Measurements from ENCODE around the gene DNASE1L2.

DNASE1L2 gene

DNA sequence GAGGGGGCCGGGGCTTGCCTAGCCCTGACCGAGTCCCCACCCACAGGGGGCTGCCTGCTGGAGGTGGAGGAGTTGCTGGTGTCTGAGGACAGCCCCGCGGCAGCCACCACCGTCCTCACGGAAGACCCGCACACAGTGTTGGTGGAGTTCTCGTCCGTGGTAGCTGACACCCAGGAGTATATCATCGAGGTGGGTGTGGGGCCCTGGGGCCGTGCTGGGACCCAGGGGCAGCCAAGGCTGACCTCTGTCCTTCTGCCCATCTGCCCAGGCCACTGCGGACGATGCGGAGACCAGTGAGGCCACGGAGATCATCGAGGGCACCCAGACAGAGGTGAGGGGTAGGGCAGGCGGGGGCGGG is 1.5 kb upstream of the DNASE1L2 start (continued):
- no peak for TF ChIP-seq REST (tag by site-specific recombination; IDR thresholded peaks at IDR 0.05)
- 0 out of 2 replicates have a peak, but pooled peaks have one; percentile 24 for TF ChIP-seq BCL11B (tag by site-specific recombination; IDR thresholded peaks at IDR 0.05; ENCODE audit: low read depth)
- peak; percentile 70 for TF ChIP-seq ZNF341 (tag by site-specific recombination; IDR thresholded peaks at IDR 0.05; ENCODE audit: low read depth)

DNA sequence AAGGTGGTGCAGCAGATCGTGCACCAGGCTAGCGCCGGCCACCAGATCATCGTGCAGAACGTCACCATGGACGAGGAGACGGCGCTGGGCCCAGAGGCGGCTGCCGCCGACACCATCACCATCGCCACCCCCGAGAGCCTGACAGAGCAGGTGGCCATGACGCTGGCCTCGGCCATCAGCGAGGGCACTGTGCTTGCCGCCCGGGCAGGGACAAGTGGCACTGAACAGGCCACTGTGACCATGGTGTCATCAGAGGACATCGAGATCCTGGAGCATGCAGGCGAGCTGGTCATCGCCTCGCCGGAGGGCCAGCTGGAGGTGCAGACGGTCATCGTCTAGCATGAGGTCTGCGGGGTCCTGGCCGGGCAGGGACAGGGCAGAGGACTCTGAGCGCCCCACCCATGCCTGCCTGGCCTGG is 1.0 kb upstream of the DNASE1L2 start:
- Histone ChIP-seq H3K4me1 (ENCODE audit: control insufficient read depth, insufficient read depth, low read length) (peaks cover 4% of the 10 kb centered on the region; the same call in 1 of the 2 replicates), H3K27ac (ENCODE audit: extremely low read depth, low read depth, low read length) (no peak overlapping the region), H3K4me3 (ENCODE audit: low read depth, low read length) (no peak overlapping the region), H3K36me3 (ENCODE audit: control insufficient read depth in 2 of 2, insufficient read depth in 1 of 2, low read length in 2 of 2) (peaks cover 0 to 68% of the 10 kb centered on the region in 2 experiments; a peak in 2 of 3 replicates), H3K9me3 (ENCODE audit: control insufficient read depth, insufficient read depth, low read depth, low read length) (no peaks in the 10 kb centered on the region)
- ChIA-PET POLR2A (interaction anchor here (0.6 to 5.3 kb wide), 4 partner anchors 9 to 20 kb away, joined by 3 to 48 read pairs (median 10); partner anchors contain the start of genes ECI1 and PGP), CTCF (no interaction called here)
- TF ChIP-seq ZNF184 (tag by site-specific recombination; IDR thresholded peaks at IDR 0.05): no peak
- TF ChIP-seq ZNF10 (tag by site-specific recombination; IDR thresholded peaks at IDR 0.05): 0 out of 2 replicates have a peak, but pooled peaks have one; percentile 3
- peak; percentile 67 for TF ChIP-seq ZNF600 (tag by site-specific recombination; IDR thresholded peaks at IDR 0.05)
- TF ChIP-seq PBX3 (CRISPR knock-in tag; IDR thresholded peaks at IDR 0.05): no peak
- TF ChIP-seq GLI4 (tag by site-specific recombination; IDR thresholded peaks at IDR 0.05): no peak
- no peak for TF ChIP-seq ZNF585B (tag by site-specific recombination; IDR thresholded peaks at IDR 0.05)
- TF ChIP-seq ZNF341 (tag by site-specific recombination; IDR thresholded peaks at IDR 0.05; ENCODE audit: low read depth): peak; percentile 4; the same call in 1 of the 2 replicates
- TF ChIP-seq ZNF549 (tag by site-specific recombination; IDR thresholded peaks at IDR 0.05): no peak
- no peak for TF ChIP-seq ZNF677 (tag by site-specific recombination; IDR thresholded peaks at IDR 0.05)
- TF ChIP-seq BCL11B (tag by site-specific recombination; IDR thresholded peaks at IDR 0.05; ENCODE audit: low read depth): peak; percentile 0; the same call in 1 of the 2 replicates
- no peak for TF ChIP-seq ZNF202 (tag by site-specific recombination; IDR thresholded peaks at IDR 0.05; ENCODE audit: borderline replicate concordance)
- TF ChIP-seq EGR2 (tag by site-specific recombination; IDR thresholded peaks at IDR 0.05; ENCODE audit: low read depth): no peak

DNA sequence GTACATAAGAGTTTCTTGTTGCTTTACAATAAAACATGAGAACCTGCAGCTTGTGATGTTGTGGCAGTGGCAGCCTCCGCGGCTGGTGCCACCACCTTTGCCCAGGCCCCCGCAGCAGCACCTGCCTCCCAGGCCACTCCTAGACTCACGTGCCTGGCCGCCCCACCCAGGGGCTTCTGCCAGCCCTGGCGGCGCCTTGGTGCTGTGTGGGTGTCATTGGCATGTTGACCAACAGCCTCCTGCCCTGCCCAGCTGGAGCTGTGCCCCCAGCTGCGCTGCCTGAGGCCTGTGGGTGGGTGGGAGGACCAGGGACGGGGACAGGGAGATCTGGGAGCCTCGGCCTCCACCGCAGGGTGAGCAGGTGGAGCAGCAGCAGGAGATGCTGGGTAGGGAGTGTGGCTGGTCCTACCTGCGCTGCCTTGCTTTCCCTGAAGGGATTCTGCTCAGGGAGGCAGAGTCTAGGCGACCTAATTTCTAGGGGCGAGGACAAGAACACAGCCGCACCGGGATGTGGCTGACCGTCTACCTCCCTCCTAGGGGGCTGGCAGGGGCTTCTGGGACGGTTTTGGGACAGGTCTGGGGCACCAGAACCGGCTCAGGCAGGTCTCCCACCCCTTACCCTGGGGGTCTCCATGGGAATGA is 428 bp upstream of the DNASE1L2 start:
- peaks cover 3 to 62% of the 10 kb centered on the region in 2 experiments; a peak in 2 of 3 replicates for H3K36me3 ChIP-seq (ENCODE audit: control insufficient read depth in 2 of 2, insufficient read depth in 1 of 2, low read length in 2 of 2)
- no peaks in the 10 kb centered on the region for H3K9me3 ChIP-seq (ENCODE audit: control insufficient read depth, insufficient read depth, low read depth, low read length)
- POLR2A ChIA-PET: interaction anchor here (1.0 to 5.3 kb wide), 11 partner anchors 9 to 297 kb away, joined by 3 to 48 read pairs (median 4); partner anchors contain the start of genes BRICD5, ECI1, NTN3 and PGP
- H3K4me3 ChIP-seq (ENCODE audit: low read depth, low read length): no peak overlapping the region
- H3K4me1 ChIP-seq (ENCODE audit: control insufficient read depth, insufficient read depth, low read length): peaks cover 4% of the 10 kb centered on the region; the same call in 1 of the 2 replicates
- no peak overlapping the region for H3K27ac ChIP-seq (ENCODE audit: extremely low read depth, low read depth, low read length)
- CTCF ChIA-PET: interaction anchor here (0.7 to 1.2 kb wide), 3 partner anchors 21 to 95 kb away, joined by 3 read pairs; partner anchors contain the start of gene PGP
- no peak for TF ChIP-seq ZNF248 (tag by site-specific recombination; IDR thresholded peaks at IDR 0.05)
- no peak for TF ChIP-seq ZNF530 (tag by site-specific recombination; IDR thresholded peaks at IDR 0.05; ENCODE audit: low read depth)
- TF ChIP-seq GLIS2 (tag by site-specific recombination; IDR thresholded peaks at IDR 0.05): peak; percentile 35; the same call in 1 of the 2 replicates
- TF ChIP-seq ZFP3 (tag by site-specific recombination; IDR thresholded peaks at IDR 0.05; ENCODE audit: low read depth): no peak
- TF ChIP-seq ZFHX2 (tag by site-specific recombination; conservative IDR thresholded peaks at IDR 0.05): peak; percentile 70
- no peak for TF ChIP-seq ZNF366 (tag by site-specific recombination; conservative IDR thresholded peaks at IDR 0.05)
- TF ChIP-seq ZNF585B (tag by site-specific recombination; IDR thresholded peaks at IDR 0.05): no peak
- no peak for TF ChIP-seq ZNF391 (tag by site-specific recombination; IDR thresholded peaks at IDR 0.05; ENCODE audit: borderline replicate concordance, low read depth)
- peak; percentile 70 for TF ChIP-seq ZNF335 (tag by site-specific recombination; conservative IDR thresholded peaks at IDR 0.05)
- TF ChIP-seq, protein P1, sequence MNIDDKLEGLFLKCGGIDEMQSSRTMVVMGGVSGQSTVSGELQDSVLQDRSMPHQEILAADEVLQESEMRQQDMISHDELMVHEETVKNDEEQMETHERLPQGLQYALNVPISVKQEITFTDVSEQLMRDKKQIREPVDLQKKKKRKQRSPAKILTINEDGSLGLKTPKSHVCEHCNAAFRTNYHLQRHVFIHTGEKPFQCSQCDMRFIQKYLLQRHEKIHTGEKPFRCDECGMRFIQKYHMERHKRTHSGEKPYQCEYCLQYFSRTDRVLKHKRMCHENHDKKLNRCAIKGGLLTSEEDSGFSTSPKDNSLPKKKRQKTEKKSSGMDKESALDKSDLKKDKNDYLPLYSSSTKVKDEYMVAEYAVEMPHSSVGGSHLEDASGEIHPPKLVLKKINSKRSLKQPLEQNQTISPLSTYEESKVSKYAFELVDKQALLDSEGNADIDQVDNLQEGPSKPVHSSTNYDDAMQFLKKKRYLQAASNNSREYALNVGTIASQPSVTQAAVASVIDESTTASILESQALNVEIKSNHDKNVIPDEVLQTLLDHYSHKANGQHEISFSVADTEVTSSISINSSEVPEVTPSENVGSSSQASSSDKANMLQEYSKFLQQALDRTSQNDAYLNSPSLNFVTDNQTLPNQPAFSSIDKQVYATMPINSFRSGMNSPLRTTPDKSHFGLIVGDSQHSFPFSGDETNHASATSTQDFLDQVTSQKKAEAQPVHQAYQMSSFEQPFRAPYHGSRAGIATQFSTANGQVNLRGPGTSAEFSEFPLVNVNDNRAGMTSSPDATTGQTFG (tag by site-specific recombination; IDR thresholded peaks at IDR 0.05; ENCODE audit: borderline replicate concordance): no peak
- no peak for TF ChIP-seq ZNF843 (tag by site-specific recombination; IDR thresholded peaks at IDR 0.05)
- TF ChIP-seq ZNF558 (tag by site-specific recombination; IDR thresholded peaks at IDR 0.05): no peak
- no peak for TF ChIP-seq ZNF423 (tag by site-specific recombination; IDR thresholded peaks at IDR 0.05)
- TF ChIP-seq ZNF707 (tag by site-specific recombination; IDR thresholded peaks at IDR 0.05): no peak
- TF ChIP-seq EGR2 (tag by site-specific recombination; IDR thresholded peaks at IDR 0.05; ENCODE audit: low read depth): peak; percentile 34; the same call in 1 of the 2 replicates

Data from HEK293 (cell line).